ENCODE data around the gene CACNA1B. TPM values are rescaled to one million over a fixed set of nuclear protein-coding genes. Genes with fewer than 3 reads are reported as not detected.

Gene CACNA1B
- total and polyA plus RNA-seq, 8 donors: 0.15 to 0.34 (median 0.29) TPM; not detected in 1

- peak in 1 of 4 donors; percentile 45 for DNase-seq
- Histone ChIP-seq H3K27me3 (peaks cover 0 to 7% of the 10 kb centered on the region in 2 donors), H3K27ac (no peak overlapping the region), H3K9me3 (no peaks in the 10 kb centered on the region), H3K4me1 (no peaks in the 10 kb centered on the region), H3K36me3 (no peaks in the 10 kb centered on the region), H3K4me3 (no peak overlapping the region)
- TF ChIP-seq, protein P1, sequence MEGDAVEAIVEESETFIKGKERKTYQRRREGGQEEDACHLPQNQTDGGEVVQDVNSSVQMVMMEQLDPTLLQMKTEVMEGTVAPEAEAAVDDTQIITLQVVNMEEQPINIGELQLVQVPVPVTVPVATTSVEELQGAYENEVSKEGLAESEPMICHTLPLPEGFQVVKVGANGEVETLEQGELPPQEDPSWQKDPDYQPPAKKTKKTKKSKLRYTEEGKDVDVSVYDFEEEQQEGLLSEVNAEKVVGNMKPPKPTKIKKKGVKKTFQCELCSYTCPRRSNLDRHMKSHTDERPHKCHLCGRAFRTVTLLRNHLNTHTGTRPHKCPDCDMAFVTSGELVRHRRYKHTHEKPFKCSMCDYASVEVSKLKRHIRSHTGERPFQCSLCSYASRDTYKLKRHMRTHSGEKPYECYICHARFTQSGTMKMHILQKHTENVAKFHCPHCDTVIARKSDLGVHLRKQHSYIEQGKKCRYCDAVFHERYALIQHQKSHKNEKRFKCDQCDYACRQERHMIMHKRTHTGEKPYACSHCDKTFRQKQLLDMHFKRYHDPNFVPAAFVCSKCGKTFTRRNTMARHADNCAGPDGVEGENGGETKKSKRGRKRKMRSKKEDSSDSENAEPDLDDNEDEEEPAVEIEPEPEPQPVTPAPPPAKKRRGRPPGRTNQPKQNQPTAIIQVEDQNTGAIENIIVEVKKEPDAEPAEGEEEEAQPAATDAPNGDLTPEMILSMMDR (IDR thresholded peaks at IDR 0.05): no peak
- intact Hi-C loops (cut with DNase I): no loop called here
- ATAC-seq: no peak
These were observed 135.7 kb downstream of the CACNA1B start for GRCh38 chr9:138013273-138013672.

DNA sequence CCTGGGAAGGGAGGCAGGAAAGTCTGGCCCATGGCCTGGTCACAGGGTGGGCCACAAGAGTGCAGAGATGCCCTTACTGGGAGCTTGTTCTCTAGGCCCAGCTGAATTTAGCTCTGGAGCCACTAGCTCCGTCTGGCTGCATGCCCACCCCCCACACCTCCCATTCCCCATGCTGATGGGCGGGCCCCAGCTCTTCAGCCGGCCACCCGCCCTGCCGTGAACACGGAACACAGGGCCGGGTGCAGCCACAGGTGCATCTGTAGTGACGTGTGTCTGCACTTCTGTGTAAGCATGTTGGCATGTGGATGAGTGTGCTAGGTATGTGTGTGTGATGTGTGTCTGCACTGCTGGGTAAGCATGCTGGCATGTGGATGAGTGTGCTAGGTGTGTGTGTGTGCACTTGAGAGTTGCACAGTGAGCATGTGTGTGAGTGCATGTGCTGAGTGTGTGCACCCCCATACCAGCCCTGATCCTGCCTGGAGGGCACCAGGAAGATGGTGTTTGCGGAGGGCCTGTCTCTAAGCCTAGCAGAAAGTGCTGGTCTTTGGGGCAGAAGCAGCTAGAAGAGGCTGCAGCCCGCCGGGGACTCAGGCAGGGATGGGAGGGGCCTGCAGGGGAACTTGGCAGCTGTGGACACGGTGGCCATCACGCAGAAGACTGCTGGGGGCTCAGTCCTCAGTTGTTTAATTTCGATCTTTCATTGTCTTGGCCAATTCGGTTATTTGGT, 136.4 kb downstream of the CACNA1B start:
- no peak overlapping the region for H3K4me3 ChIP-seq
- H3K4me1 ChIP-seq: no peaks in the 10 kb centered on the region
- no peaks in the 10 kb centered on the region for H3K36me3 ChIP-seq
- intact Hi-C loops (cut with DNase I): no loop called here
- no peaks in the 10 kb centered on the region for H3K9me3 ChIP-seq
- TF ChIP-seq, protein P1 (IDR thresholded peaks at IDR 0.05): no peak
- H3K27me3 ChIP-seq: peaks cover 0 to 6% of the 10 kb centered on the region in 2 donors
- H3K27ac ChIP-seq: no peak overlapping the region
- ATAC-seq: no peak
- peak in 1 of 4 donors; percentile 53 for DNase-seq

DNA sequence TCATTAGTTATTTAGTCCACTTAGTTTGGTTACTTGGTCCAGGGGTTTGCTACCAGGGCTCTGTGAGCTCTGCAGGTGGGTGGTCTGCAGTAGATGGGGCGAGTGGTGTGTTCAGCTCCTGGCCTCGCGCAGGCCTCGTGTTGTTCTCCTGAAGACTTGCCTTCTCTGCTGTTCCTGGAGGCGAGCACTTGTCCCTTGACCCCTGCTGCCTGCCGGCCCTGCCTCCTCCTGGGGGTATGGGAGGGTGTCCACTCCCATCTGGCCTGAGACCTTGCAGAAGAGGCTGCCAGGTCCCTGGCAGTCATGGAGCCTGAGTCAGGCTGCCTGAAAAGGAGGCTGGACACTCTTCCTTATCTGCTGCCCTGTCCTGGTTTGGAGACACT, 137.0 kb downstream of the CACNA1B start:
- no peaks in the 10 kb centered on the region for H3K4me1 ChIP-seq
- H3K36me3 ChIP-seq: no peaks in the 10 kb centered on the region
- ATAC-seq (no peak), DNase-seq (peak in 1 of 4 donors; percentile 63)
- no peak overlapping the region for H3K27ac ChIP-seq
- intact Hi-C loops (cut with DNase I): no loop called here
- no peaks in the 10 kb centered on the region for H3K9me3 ChIP-seq
- TF ChIP-seq, protein P1 (IDR thresholded peaks at IDR 0.05): no peak
- H3K27me3 ChIP-seq: peaks cover 0 to 6% of the 10 kb centered on the region in 2 donors
- no peak overlapping the region for H3K4me3 ChIP-seq

GRCh38 chr9:138015021-138015829, 137.6 kb downstream of the CACNA1B start:
- no peak for ATAC-seq
- H3K27me3 ChIP-seq: peaks cover 0 to 7% of the 10 kb centered on the region in 2 donors
- no peaks in the 10 kb centered on the region for H3K9me3 ChIP-seq
- H3K4me1 ChIP-seq: no peaks in the 10 kb centered on the region
- TF ChIP-seq, protein P1 (IDR thresholded peaks at IDR 0.05): no peak
- DNase-seq: peak in 1 of 4 donors; percentile 66
- intact Hi-C loops (cut with DNase I): no loop called here
- H3K4me3 ChIP-seq: no peak overlapping the region
- H3K36me3 ChIP-seq: no peaks in the 10 kb centered on the region
- H3K27ac ChIP-seq: no peak overlapping the region

Measured in left lung (tissue), 10 donors.